GM19240 (cell line): ENCODE results near the gene MAPK8IP1.

Experiments
- DNase-seq: peaks from one replicate; pipeline ENCODE4 v3.0.0; 2011; ENCODE audit warnings: low spot score; ENCODE audit not compliant: insufficient read length

Gene MAPK8IP1

DNA sequence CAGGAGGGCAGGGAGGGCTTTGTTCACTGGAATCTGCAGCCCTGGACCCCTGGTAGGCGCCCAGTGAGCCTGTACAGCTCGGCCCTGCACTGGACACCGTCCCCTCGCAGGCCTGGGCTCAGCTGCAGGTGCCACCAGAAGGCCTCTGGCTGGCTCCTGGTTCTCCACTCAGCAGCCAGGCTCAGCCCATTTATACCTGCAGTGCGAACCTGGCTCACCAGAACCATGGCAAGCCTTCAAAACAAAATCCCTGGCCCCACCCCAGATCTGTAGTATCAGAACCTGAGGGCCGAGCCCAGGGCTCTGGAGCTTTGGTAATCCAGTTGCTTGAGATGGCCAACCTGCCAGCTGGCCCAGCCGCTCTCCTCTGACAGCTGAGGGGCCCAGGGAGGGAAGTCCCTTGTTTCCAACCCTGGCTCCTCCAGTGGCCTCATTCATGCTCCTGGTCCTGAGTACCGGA lies 22.5 kb downstream of the MAPK8IP1 start:
- DNase-seq: no peak

- DNase-seq: no peak
Measured at GRCh38 chr11:45909594-45910475, 24.4 kb downstream of the MAPK8IP1 start.

GRCh38 chr11:45910623-45911022 lies 25.2 kb downstream of the MAPK8IP1 start:
- DNase-seq: no peak

GRCh38 chr11:45913514-45913913 lies 28.1 kb downstream of the MAPK8IP1 start:
- DNase-seq: no peak

GRCh38 chr11:45913942-45914635 lies 28.6 kb downstream of the MAPK8IP1 start:
- no peak for DNase-seq

DNA sequence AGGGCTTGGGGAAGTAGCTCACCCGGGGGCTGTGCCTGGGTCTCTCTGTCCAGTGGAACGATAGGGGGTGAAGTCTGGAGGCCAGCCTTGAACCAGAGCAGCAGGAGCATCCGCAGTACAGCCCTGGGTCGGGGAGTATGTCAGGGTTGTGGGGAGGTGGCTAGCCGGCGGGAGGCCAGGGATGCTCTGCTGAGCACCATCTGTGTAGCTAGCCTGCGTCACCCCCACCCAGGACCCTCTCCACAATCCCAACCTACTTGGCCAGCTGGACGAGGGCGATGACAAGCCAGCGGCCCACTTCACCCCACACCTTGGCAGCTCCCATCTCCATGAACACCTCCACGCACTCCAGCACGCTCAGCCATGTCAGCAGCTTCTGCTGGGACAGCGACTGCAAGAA lies 30.0 kb downstream of the MAPK8IP1 start:
- DNase-seq: no peak

DNA sequence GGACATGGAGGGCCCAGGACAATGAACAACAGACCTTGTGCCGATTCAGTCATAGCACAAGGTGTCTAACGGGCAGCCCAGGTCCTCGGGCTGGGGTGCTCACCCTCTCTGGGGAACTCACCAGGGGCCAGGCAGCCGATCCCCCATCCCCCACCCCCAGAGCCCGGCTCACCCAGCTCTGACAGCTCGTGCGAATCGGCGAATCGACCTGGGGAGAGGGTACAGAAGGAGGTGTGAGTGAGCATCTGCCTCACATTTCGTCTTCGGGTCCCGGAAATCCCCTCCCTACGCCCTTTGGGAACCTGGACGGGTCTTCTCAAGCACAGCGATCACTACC lies 31.8 kb downstream of the MAPK8IP1 start:
- DNase-seq: no peak

DNA sequence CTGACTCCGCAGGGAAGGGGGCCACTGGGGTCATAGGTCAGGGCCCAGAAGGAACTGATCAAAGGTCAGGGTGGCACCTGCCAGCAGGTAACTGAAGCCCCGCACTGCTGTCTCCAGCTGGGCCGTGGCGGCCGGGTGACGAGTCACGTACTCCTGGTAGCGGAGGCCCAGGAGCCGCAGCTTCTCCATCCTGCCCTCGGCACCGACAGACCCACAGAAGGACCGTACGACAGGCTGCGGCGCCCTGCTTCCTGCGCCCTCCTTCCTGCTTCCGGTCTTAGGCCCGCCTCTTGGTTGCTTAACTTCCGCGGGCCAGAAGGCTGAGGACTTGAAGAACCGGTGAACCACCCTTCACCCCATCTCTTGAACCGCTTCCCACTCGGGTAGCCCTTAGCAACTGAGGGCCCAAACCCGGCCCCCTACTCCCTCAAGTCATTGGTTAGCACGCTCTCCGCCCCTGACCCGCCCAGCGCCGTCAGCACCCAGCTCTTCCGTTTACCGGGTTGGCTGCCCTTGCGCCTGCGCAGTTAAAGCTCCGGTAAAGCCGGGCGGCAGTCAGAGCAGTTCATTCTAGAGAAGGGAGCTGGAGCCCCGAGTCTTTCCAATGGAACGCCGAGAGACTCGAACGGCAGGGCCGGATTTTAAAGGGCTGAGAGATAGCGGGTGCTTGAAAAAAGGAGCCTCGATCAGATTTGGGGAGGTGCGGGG lies 32.3 kb downstream of the MAPK8IP1 start, which contains the start of gene PEX16:
PEX16 (minus strand) TSS at position 255 of the 708 bp plus-strand sequence; CDS start at position 189, 66 bp downstream.
- peak; percentile 99 for DNase-seq

DNA sequence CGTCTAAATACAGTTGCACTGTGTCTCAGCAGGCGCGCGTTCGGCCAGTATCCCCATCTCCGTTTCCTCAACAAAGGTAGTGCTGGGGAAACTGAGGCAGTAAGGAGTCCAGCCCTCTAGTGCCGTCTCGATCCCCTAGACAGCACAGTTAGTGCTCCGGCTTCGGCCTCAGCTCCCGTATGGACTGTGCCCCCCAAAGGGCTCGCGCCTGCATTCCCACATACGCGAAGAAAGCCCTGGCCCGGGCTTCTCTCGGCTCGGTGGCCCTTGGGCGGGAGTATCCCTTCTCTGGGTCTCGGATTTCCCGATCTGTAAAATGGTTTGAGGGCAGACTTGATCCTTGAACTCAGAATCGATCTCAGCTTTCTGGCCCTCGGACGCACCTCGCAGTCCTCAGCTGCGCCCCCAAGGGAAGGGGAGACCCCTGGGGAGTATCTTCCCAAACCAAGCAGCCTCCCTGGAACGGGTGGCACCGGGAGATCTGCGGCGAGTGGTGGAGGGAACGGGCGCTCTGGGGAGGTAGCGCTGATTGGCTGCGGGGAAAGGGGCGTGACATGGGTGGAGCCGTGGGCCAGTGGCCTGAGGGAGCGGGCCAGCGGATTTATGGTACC lies 33.0 kb downstream of the MAPK8IP1 start:
- DNase-seq: peak; percentile 88

- no peak for DNase-seq
Measured at GRCh38 chr11:45918962-45919675, 33.7 kb downstream of the MAPK8IP1 start.

GRCh38 chr11:45919806-45920530 lies 34.5 kb downstream of the MAPK8IP1 start:
- DNase-seq: no peak

DNA sequence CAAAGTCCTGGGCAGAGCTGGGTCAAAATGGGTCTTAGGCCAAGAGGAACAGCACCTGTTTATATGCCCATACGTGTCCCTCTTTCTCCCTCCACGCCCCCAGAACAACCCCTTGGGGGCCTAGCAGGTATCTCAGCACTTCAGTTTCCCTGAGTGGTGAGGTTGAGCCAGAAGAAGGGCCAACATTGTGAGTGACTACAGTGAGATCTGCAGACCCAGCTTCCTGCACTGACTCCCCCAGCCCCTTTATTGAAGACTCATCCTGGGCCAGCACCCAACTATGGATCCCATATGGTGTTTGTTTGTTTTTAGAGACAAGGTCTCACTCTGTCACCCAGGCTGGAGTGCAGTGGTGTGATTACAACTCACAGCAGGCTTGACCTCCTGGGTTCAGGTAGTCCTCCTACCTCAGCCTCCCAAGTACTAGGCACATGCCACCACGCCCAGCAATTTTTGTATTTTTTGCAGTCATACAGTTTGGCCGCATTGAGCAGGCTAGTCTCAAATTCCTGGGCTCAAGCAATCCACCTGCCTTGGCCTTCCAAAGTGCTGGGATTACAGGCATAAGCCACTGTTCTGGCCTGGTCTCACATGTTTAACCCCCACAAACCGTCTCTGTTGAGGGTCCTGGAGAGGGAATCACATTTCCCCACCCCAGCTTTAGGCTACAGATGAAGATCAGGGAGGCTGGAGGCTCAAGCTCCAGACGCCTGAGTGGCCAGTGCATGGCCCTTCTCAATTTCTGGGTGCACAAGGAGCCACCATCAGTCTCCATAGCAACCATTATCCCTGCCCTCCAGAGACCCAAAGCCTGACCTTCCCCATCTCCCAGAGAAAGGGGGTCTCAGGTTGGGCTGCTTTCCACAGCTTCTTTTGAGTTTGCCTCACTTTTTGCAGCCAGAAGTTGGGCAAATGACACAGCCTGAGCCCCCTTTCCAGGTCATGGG lies 35.4 kb downstream of the MAPK8IP1 start:
- no peak for DNase-seq

- DNase-seq: no peak
Measured at GRCh38 chr11:45921561-45922424, 36.3 kb downstream of the MAPK8IP1 start.

- no peak for DNase-seq
Measured at GRCh38 chr11:45922425-45923082, 37.1 kb downstream of the MAPK8IP1 start, which contains the start of gene LARGE2. LARGE2 (plus strand) TSS chr11:45922656; CDS start chr11:45922883, 227 bp downstream.

DNA sequence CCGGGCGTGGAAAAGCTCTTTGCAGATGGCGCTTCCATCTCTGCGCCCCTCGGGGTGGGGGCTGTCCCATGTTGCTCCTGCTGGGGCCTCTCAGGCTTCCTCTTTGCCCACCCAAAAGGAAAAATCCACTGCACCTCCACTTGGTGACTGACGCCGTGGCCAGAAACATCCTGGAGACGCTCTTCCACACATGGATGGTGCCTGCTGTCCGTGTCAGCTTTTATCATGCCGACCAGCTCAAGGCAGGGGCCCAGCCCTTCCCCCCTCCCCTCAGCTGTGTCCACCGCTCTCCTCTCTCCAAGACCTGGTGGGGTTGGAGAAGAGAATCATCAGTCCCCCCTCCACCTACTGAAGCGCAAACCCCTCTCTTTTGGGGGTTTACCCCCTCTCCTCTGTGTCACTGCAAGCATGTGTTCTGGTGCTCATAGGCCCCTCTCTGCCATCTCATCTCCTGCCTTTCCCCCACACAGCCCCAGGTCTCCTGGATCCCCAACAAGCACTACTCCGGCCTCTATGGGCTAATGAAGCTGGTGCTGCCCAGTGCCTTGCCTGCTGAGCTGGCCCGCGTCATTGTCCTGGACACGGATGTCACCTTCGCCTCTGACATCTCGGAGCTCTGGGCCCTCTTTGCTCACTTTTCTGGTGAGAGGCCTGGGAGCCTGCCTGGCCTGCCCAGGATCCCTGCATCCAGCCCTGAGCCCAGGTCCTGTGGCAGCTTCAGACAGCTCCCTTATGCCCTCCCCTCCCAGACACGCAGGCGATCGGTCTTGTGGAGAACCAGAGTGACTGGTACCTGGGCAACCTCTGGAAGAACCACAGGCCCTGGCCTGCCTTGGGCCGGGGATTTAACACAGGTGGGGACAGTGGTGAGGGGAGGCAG lies 38.8 kb downstream of the MAPK8IP1 start:
- no peak for DNase-seq

GRCh38 chr11:45924927-45925326 lies 39.5 kb downstream of the MAPK8IP1 start:
- no peak for DNase-seq
